Measurements from ENCODE around the gene FSCN2.

DNA sequence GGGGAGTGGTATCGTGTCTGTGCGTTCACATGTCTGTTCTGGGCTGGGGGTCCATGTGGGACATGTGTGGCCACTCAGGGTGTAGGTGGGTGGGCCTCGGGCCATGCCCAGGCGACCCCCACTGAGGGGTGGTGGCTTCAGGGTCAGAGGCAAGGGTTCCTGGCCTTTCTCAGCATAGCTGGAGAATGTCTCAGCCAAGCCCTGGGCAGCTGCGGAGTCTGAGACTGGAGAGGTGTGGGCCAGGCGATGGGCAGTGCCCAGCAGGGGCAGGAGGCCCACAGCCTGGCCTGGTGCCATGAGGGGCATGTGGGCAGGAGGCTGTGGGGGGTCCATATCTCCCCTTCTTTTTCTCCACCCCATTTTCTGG, 1.2 kb downstream of the FSCN2 start:
- TF ChIP-seq, protein P1, sequence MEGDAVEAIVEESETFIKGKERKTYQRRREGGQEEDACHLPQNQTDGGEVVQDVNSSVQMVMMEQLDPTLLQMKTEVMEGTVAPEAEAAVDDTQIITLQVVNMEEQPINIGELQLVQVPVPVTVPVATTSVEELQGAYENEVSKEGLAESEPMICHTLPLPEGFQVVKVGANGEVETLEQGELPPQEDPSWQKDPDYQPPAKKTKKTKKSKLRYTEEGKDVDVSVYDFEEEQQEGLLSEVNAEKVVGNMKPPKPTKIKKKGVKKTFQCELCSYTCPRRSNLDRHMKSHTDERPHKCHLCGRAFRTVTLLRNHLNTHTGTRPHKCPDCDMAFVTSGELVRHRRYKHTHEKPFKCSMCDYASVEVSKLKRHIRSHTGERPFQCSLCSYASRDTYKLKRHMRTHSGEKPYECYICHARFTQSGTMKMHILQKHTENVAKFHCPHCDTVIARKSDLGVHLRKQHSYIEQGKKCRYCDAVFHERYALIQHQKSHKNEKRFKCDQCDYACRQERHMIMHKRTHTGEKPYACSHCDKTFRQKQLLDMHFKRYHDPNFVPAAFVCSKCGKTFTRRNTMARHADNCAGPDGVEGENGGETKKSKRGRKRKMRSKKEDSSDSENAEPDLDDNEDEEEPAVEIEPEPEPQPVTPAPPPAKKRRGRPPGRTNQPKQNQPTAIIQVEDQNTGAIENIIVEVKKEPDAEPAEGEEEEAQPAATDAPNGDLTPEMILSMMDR (IDR thresholded peaks at IDR 0.05) = no peak
- TF ChIP-seq POLR2A (IDR thresholded peaks at IDR 0.05) = no peak

Measured in body of pancreas (tissue), 4 donors.